Neural cell (in vitro differentiated cells): Measurements from ENCODE around the gene CEACAM3. TPM values are rescaled to one million over a fixed set of nuclear protein-coding genes. Genes with fewer than 3 reads are reported as not detected.

Experiments
- H2AFZ ChIP-seq: fragments of 200-600, 300-800 bp; sonication (generic), shearing (Covaris generic); 2 replicates; pipeline ENCODE4 v1.6.0; 2014; ENCODE audit warnings: low read depth, mild to moderate bottlenecking, antibody characterized with exemption, low read length, moderate library complexity
- H3F3A ChIP-seq: fragments of 200-600 bp; shearing (Covaris generic); 2 replicates; pipeline ENCODE4 v1.6.1; 2016; ENCODE audit warnings: mild to moderate bottlenecking, moderate library complexity, mixed read lengths, antibody characterized with exemption, low read length; ENCODE audit not compliant: insufficient read depth, poor library complexity, severe bottlenecking
- H3K27ac ChIP-seq: fragments of 200-600, 300-800 bp; sonication (generic), shearing (Covaris generic); 2 replicates; pipeline ENCODE4 v1.5.1; 2014; ENCODE audit warnings: mild to moderate bottlenecking, low read length, moderate library complexity
- H3K27me3 ChIP-seq: fragments of 300-800, 200-600 bp; sonication (generic), shearing (Covaris generic); 2 replicates; pipeline ENCODE4 v1.6.0; 2014; ENCODE audit warnings: mild to moderate bottlenecking, low read depth, low read length, moderate library complexity; ENCODE audit not compliant: insufficient read depth
- H3K36me3 ChIP-seq: fragments of 300-800, 200-600 bp; sonication (generic), shearing (Covaris generic); 2 replicates; pipeline ENCODE4 v1.5.1; 2014; ENCODE audit warnings: mild to moderate bottlenecking, antibody characterized with exemption, low read length, moderate library complexity; ENCODE audit not compliant: insufficient read depth
- H3K4me2 ChIP-seq: fragments of 300-800, 200-600 bp; sonication (generic), shearing (Covaris generic); 2 replicates; pipeline ENCODE4 v1.6.0; 2014; ENCODE audit warnings: mild to moderate bottlenecking, low read length
- H3K4me3 ChIP-seq: fragments of 300-800, 200-600 bp; sonication (generic), shearing (Covaris generic); 2 replicates; pipeline ENCODE4 v1.5.1; 2014; ENCODE audit warnings: mild to moderate bottlenecking, low read length, moderate library complexity
- H3K79me2 ChIP-seq: fragments of 200-600 bp; shearing (Covaris generic); replicated peaks from 2 replicates; pipeline ENCODE4 v1.6.0; 2014; ENCODE audit warnings: mild to moderate bottlenecking, low read length, moderate library complexity; ENCODE audit not compliant: insufficient read depth
- H3K9ac ChIP-seq: fragments of 300-800, 200-600 bp; sonication (generic), shearing (Covaris generic); 2 replicates; pipeline ENCODE4 v1.6.1; 2016; ENCODE audit warnings: mild to moderate bottlenecking, low read length, mixed read lengths
- H3K9me2 ChIP-seq: fragments of 200-600 bp; shearing (Covaris generic); 2 replicates; pipeline ENCODE4 v1.6.1; 2016; ENCODE audit warnings: mild to moderate bottlenecking, low read length, mixed read lengths; ENCODE audit not compliant: insufficient read depth
- H3K9me3 ChIP-seq: fragments of 200-600, 300-800 bp; sonication (generic), shearing (Covaris generic); 2 replicates; pipeline ENCODE4 v1.6.1; 2016; ENCODE audit warnings: mild to moderate bottlenecking, mixed run types, low read length, moderate library complexity, mixed read lengths
- H4K20me1 ChIP-seq: fragments of 200-600 bp; shearing (Covaris generic); 2 replicates; pipeline ENCODE4 v1.6.1; 2016; ENCODE audit warnings: mild to moderate bottlenecking, mixed run types; ENCODE audit not compliant: insufficient read depth
- EP300 ChIP-seq: fragments of 450-650 bp; conservative IDR thresholded peaks from 2 replicates; pipeline ENCODE4 v1.6.1; 2014; ENCODE audit warnings: antibody characterized with exemption, mild to moderate bottlenecking, moderate library complexity; ENCODE audit not compliant: poor library complexity, severe bottlenecking
- EZH2 ChIP-seq: fragments of 200-600, 300-800 bp; shearing (Covaris generic), sonication (generic); IDR thresholded peaks from 2 replicates; pipeline ENCODE4 v1.6.1; 2014; ENCODE audit warnings: antibody characterized with exemption, low read length, borderline replicate concordance, mild to moderate bottlenecking; ENCODE audit not compliant: insufficient read depth, poor library complexity, severe bottlenecking
- MXI1 ChIP-seq: fragments of 450-650 bp; conservative IDR thresholded peaks from 2 replicates; pipeline ENCODE4 v1.6.1; 2014; ENCODE audit warnings: antibody characterized with exemption, mild to moderate bottlenecking; ENCODE audit not compliant: poor library complexity, severe bottlenecking
- POLR2AphosphoS5 ChIP-seq: IDR thresholded peaks from 2 replicates; pipeline ENCODE4 v1.6.1; 2012
- RAD21 ChIP-seq: fragments of 450-650 bp; conservative IDR thresholded peaks from 2 replicates; pipeline ENCODE4 v1.6.1; 2014; ENCODE audit warnings: antibody characterized with exemption, mild to moderate bottlenecking, moderate library complexity
- SMC3 ChIP-seq: fragments of 450-650 bp; conservative IDR thresholded peaks from 2 replicates; pipeline ENCODE4 v1.6.1; 2014; ENCODE audit warnings: antibody characterized with exemption, mild to moderate bottlenecking, moderate library complexity; ENCODE audit not compliant: poor library complexity
- TAF1 ChIP-seq: IDR thresholded peaks from 2 replicates; pipeline ENCODE4 v1.6.1; 2012; ENCODE audit warnings: low read depth
- polyA plus RNA-seq: library from polyadenylated mRNA; depleted of rRNA; stranded (reverse); fragments of >200 nt; gene quantifications from 2 replicates; pipeline ENCODE4 v1.2.3, GENCODE V29; 2014
- TF ChIP-seq, protein P1 (sequence below): fragments of 450-650 bp; IDR thresholded peaks from 2 replicates; pipeline ENCODE4 v1.5.1; 2014; ENCODE audit warnings: antibody characterized with exemption, mild to moderate bottlenecking, moderate library complexity; ENCODE audit not compliant: poor library complexity, severe bottlenecking

The CEACAM3 gene
- polyA plus RNA-seq, 1 donor from 2014 or later, result not detected

DNA sequence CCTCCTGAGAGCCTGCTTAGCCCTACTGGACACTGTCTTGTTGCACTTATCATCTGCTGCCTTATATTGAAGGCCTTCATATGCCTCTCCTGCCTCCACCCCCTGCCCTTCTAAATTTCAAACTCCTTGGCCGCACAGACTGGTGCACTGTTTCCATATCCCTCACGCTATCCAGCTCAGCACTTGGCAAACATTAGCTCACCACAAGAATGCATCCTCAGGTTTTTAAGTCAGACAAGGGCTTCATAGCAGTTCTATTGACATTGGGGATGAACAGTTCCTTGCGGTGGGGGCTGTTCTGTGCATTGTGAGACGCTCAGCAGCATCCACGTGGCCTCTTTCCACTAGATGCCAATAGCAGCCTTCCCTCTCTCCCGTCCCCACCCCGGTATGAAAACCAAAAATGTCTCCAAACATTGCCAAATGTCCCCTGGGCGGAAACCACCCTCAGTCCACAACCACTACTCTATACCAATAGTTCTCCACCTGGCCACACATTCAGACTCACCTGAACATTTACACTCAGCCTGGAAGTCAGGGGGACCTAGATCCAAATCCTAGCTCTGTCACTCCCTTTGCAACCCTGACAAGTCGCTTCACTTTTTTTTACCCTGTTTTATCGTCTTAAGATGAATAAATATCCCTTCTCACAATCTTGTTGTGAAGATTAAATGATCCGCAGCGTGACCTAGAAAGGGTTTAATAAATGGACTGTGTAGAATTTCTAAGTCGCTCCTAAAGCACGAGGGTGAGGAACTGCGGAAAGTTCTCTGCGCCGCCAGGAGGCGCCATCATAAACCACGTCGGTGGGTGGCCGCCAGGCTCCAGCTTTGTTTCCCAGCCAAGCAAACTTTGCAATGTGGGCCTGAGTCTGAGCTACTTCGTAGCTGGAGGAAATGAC lies 3.6 kb upstream of the CEACAM3 start:
- no peak overlapping the region for H3K4me3 ChIP-seq
- no peak overlapping the region for H3K27ac ChIP-seq
- no peaks in the 10 kb centered on the region for H3F3A ChIP-seq
- H3K9ac ChIP-seq, result no peak overlapping the region
- H3K9me3 ChIP-seq, result no peaks in the 10 kb centered on the region
- H3K4me2 ChIP-seq, result no peak overlapping the region
- H4K20me1 ChIP-seq, result no peaks in the 10 kb centered on the region
- H3K27me3 ChIP-seq, result no peaks in the 10 kb centered on the region
- no peaks in the 10 kb centered on the region for H3K9me2 ChIP-seq
- H2AFZ ChIP-seq, result no peak overlapping the region
- no peak for TF ChIP-seq TAF1
- TF ChIP-seq SMC3, result no peak
- TF ChIP-seq, protein P1, sequence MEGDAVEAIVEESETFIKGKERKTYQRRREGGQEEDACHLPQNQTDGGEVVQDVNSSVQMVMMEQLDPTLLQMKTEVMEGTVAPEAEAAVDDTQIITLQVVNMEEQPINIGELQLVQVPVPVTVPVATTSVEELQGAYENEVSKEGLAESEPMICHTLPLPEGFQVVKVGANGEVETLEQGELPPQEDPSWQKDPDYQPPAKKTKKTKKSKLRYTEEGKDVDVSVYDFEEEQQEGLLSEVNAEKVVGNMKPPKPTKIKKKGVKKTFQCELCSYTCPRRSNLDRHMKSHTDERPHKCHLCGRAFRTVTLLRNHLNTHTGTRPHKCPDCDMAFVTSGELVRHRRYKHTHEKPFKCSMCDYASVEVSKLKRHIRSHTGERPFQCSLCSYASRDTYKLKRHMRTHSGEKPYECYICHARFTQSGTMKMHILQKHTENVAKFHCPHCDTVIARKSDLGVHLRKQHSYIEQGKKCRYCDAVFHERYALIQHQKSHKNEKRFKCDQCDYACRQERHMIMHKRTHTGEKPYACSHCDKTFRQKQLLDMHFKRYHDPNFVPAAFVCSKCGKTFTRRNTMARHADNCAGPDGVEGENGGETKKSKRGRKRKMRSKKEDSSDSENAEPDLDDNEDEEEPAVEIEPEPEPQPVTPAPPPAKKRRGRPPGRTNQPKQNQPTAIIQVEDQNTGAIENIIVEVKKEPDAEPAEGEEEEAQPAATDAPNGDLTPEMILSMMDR, result peak; percentile 16
- no peak for TF ChIP-seq EZH2
- TF ChIP-seq EP300, result no peak
- no peak for TF ChIP-seq RAD21
- no peak for TF ChIP-seq POLR2AphosphoS5
- H3K36me3 ChIP-seq, result no peaks in the 10 kb centered on the region
- no peaks in the 10 kb centered on the region for H3K79me2 ChIP-seq

DNA sequence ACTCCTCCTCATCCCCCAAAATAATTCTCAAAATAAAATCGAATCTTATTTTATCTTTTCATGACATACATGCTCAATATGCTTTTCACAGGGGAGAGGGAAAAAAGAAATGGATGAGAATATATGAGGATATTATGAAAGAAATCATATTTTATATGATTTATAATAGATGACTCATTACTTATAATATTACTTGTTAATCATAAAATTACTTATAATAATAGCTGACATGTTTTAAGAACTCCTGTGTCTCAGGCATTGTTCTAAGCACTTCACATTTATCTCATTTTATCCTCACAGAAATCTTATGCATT lies 3.0 kb upstream of the CEACAM3 start:
- Histone ChIP-seq H3K9me3 (no peaks in the 10 kb centered on the region), H4K20me1 (no peaks in the 10 kb centered on the region), H3K9me2 (no peaks in the 10 kb centered on the region), H3K9ac (no peak overlapping the region), H3K4me2 (no peak overlapping the region), H3K79me2 (no peaks in the 10 kb centered on the region), H3K27me3 (no peaks in the 10 kb centered on the region), H3K27ac (no peak overlapping the region), H3F3A (no peaks in the 10 kb centered on the region), H3K36me3 (no peaks in the 10 kb centered on the region), H3K4me3 (no peak overlapping the region), H2AFZ (no peak overlapping the region)
- no peak for TF ChIP-seq TAF1
- no peak for TF ChIP-seq RAD21
- TF ChIP-seq MXI1, result no peak
- no peak for TF ChIP-seq SMC3
- no peak for TF ChIP-seq POLR2AphosphoS5
- no peak for TF ChIP-seq EP300
- TF ChIP-seq, protein P1, result no peak

DNA sequence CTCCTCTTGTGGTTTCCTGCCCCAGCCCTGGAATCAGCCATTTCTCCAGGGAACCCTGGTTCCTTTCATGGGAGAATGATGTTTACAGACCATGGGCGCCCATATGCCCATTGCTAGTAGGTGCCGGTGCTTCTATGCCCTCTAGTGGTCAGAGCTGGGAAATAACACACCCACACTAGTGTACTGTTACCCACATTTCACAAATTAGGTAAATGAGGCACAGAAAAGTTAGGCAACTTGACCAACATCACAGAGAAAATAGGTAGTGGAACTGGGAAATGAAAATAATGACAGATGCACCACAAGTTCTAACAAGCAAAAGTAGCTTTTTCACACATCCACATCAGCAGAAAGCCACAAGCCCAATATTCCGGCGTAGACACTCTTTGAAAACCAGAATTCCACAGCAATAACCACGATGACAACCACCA lies 1.3 kb upstream of the CEACAM3 start:
- H3K9me3 ChIP-seq, result no peaks in the 10 kb centered on the region
- H3K4me2 ChIP-seq, result no peak overlapping the region
- H3K9me2 ChIP-seq, result no peaks in the 10 kb centered on the region
- H3K79me2 ChIP-seq, result no peaks in the 10 kb centered on the region
- no peaks in the 10 kb centered on the region for H3F3A ChIP-seq
- no peak overlapping the region for H3K9ac ChIP-seq
- TF ChIP-seq SMC3 (no peak), TAF1 (no peak)
- TF ChIP-seq, protein P1, result peak; percentile 67
- no peak overlapping the region for H3K4me3 ChIP-seq
- H2AFZ ChIP-seq, result no peak overlapping the region
- no peaks in the 10 kb centered on the region for H4K20me1 ChIP-seq
- no peaks in the 10 kb centered on the region for H3K36me3 ChIP-seq
- no peak overlapping the region for H3K27ac ChIP-seq
- no peaks in the 10 kb centered on the region for H3K27me3 ChIP-seq
